IPS-18a (cell line): Measurements from ENCODE around the gene NDST3.

ENCODE experiments used
- H3K27ac ChIP-seq: one replicate; pipeline ENCODE4 v1.5.1; 2013; ENCODE audit warnings: low read length
- H3K27me3 ChIP-seq: one replicate; pipeline ENCODE4 v1.6.1; 2013; ENCODE audit warnings: mild to moderate bottlenecking, low read length; ENCODE audit not compliant: control insufficient read depth, insufficient read depth
- H3K36me3 ChIP-seq: one replicate; pipeline ENCODE4 v1.6.1; 2013; ENCODE audit warnings: low read depth, low read length; ENCODE audit not compliant: control insufficient read depth
- H3K4me1 ChIP-seq: one replicate; pipeline ENCODE4 v1.6.1; 2013; ENCODE audit warnings: low read depth, low read length; ENCODE audit not compliant: control insufficient read depth
- H3K4me3 ChIP-seq: one replicate; pipeline ENCODE4 v1.5.1; 2013; ENCODE audit warnings: low read length
- H3K9ac ChIP-seq: one replicate; pipeline ENCODE4 v1.6.1; 2013; ENCODE audit warnings: mild to moderate bottlenecking, low read length, moderate library complexity
- H3K9me3 ChIP-seq: one replicate; pipeline ENCODE4 v1.6.1; 2013; ENCODE audit warnings: low read depth, low read length; ENCODE audit not compliant: control insufficient read depth

Gene NDST3

DNA sequence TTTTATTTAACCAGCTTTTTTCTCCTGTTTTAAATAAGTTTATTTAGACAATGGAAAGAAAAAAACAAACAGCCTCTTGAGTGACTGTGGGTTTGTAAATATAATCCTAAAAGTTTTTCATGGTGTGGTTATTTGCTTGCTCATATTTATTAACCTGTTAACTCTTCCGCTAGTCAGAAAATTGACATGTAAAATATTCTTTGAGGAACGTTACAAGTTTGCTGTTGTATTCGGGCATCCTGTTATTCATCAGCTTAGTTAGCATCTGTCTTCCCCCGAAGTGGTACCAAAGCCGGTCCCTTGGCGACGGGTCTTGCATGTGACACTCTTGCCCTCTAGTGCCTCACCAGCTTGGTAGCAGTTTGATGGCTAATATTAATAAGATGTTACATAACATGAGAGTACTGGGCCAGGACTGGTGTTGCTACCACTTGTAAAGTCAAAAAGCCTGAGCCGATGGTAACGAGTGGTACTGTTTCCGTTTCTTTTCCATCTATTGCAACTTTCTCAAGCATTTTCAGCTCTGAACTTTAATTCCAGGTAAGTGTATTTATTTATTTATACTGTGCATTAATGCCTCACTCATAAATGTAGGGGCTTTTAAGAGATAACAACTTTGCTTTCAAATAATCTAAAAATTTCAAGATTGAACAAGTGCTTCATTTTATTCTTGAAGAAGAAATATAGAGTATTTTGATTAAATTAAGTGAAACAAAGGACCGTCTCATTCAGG lies at the start of gene NDST3:
Gene NDST3 (plus strand): TSS at position 434 of the 733 bp plus-strand sequence. CDS start 19,425 bp downstream, outside the sequence.
- H3K27ac ChIP-seq, result no peak within 1 kb of the TSS

GRCh38 chr4:117986321-117986720 lies 48.0 kb upstream of the NDST3 start:
- H3K27ac ChIP-seq, result no peak overlapping the region
- no peaks in the 10 kb centered on the region for H3K27me3 ChIP-seq
- no peaks in the 10 kb centered on the region for H3K4me1 ChIP-seq
- H3K4me3 ChIP-seq, result no peak overlapping the region
- H3K9me3 ChIP-seq, result no peaks in the 10 kb centered on the region
- H3K36me3 ChIP-seq, result no peaks in the 10 kb centered on the region
- no peak overlapping the region for H3K9ac ChIP-seq

More for the DNA sequence above, at the start of gene NDST3:
- H3K4me1 ChIP-seq, result no peaks in the 10 kb centered on the region
- no peaks in the 10 kb centered on the region for H3K36me3 ChIP-seq
- peaks cover 7% of the 10 kb centered on the region for H3K27me3 ChIP-seq
- peak within 1 kb of the TSS; percentile 81 for H3K4me3 ChIP-seq
- peak within 1 kb of the TSS; percentile 7 for H3K9ac ChIP-seq
- no peaks in the 10 kb centered on the region for H3K9me3 ChIP-seq

DNA sequence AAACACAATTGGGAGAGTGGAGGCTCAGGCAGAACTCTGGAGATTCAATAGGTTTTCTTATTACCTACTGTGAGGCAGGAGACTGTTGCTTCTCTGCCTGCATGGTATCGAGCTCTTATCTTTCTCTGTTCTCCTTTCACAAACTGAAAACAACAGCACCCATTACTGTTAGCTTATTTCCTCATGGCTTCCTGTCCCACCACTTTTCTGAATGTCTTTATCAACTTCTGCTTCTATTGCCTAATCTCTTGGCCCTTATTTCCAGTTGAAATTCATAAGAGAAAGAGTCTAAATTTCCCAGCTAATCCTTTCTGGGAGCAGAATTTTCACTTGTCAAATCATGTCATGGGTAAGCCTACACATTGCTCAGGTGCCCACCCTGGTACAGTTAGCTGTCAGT lies 46.8 kb upstream of the NDST3 start:
- Histone ChIP-seq H3K4me1 (no peaks in the 10 kb centered on the region), H3K27me3 (no peaks in the 10 kb centered on the region), H3K4me3 (no peak overlapping the region), H3K36me3 (no peaks in the 10 kb centered on the region), H3K9me3 (no peaks in the 10 kb centered on the region), H3K27ac (no peak overlapping the region), H3K9ac (no peak overlapping the region)

DNA sequence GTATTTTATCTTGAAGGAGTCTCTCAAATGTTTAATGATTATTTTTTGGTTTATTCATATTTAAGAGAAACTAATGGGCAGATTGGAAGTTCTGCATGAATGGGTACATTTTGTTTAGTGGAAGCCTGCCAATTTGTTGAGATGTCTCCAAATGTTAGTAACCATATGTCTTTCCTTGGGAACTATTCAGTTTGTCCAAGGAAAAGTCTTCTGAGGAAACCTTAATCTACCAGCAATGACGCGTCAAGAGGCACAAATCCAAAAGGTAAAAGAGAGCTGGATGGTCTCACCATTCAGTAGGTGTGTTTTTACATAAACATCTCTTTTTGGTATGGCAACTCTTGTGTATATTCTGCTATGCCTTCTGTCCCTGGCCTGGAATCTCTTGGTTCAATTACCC lies 37.4 kb upstream of the NDST3 start:
- H3K4me1 ChIP-seq, result no peaks in the 10 kb centered on the region
- no peak overlapping the region for H3K9ac ChIP-seq
- H3K36me3 ChIP-seq, result no peaks in the 10 kb centered on the region
- H3K27me3 ChIP-seq, result no peaks in the 10 kb centered on the region
- H3K9me3 ChIP-seq, result no peaks in the 10 kb centered on the region
- no peak overlapping the region for H3K4me3 ChIP-seq
- H3K27ac ChIP-seq, result no peak overlapping the region

- no peaks in the 10 kb centered on the region for H3K9me3 ChIP-seq
- H3K4me3 ChIP-seq, result no peak overlapping the region
- no peaks in the 10 kb centered on the region for H3K36me3 ChIP-seq
- no peaks in the 10 kb centered on the region for H3K4me1 ChIP-seq
- H3K27ac ChIP-seq, result no peak overlapping the region
- H3K9ac ChIP-seq, result no peak overlapping the region
- H3K27me3 ChIP-seq, result no peaks in the 10 kb centered on the region
Observed at GRCh38 chr4:118004088-118004487, 30.2 kb upstream of the NDST3 start.

- Histone ChIP-seq H3K9ac (no peak overlapping the region), H3K4me3 (no peak overlapping the region), H3K4me1 (no peaks in the 10 kb centered on the region), H3K27me3 (no peaks in the 10 kb centered on the region), H3K27ac (no peak overlapping the region), H3K9me3 (no peaks in the 10 kb centered on the region), H3K36me3 (no peaks in the 10 kb centered on the region)
Observed at GRCh38 chr4:118005883-118006282, 28.4 kb upstream of the NDST3 start.

- Histone ChIP-seq H3K27ac (no peak overlapping the region), H3K9me3 (no peaks in the 10 kb centered on the region), H3K4me3 (no peak overlapping the region), H3K4me1 (no peaks in the 10 kb centered on the region), H3K9ac (no peak overlapping the region), H3K27me3 (no peaks in the 10 kb centered on the region), H3K36me3 (no peaks in the 10 kb centered on the region)
Observed at GRCh38 chr4:118012142-118012541, 22.1 kb upstream of the NDST3 start.

- Histone ChIP-seq H3K36me3 (no peaks in the 10 kb centered on the region), H3K4me1 (no peaks in the 10 kb centered on the region), H3K27ac (no peak overlapping the region), H3K27me3 (no peaks in the 10 kb centered on the region), H3K9ac (no peak overlapping the region), H3K4me3 (no peak overlapping the region), H3K9me3 (no peaks in the 10 kb centered on the region)
Observed at GRCh38 chr4:118014831-118015230, 19.5 kb upstream of the NDST3 start.

DNA sequence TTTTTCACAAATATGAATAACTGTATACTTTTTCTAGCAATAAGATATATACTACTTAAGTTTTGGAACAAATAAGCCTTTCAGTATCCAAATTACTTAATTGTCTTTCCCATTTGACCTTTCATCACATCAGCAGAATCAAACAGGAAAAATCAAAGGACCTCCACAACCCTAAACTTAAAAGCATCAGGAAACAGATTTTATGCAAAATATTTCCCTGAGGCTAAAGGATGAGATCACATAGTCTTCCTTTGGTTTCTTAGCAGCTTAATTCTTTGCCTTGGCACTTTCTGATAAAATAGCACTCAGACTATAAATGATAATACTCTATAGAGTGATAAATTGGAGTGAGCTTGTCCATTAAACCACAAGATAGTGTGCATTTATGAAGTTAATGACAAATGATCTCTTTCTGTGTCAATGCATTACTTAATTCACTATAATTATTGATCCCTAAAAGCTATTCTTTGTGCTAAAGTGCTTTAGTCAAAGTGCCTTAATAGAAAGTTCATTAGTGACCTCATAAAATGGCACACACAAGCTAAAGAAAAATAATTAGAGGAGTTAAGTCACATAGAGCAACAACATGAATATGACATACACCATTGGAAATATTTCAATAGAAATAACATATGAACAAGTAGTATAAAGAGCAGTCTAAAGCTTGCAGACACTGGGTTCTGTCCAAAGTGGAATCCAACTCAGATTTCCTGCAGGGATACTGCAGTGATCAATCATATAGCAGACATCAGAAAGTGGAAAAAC lies 15.7 kb upstream of the NDST3 start:
- no peak overlapping the region for H3K9ac ChIP-seq
- H3K27me3 ChIP-seq, result no peaks in the 10 kb centered on the region
- no peak overlapping the region for H3K4me3 ChIP-seq
- no peak overlapping the region for H3K27ac ChIP-seq
- no peaks in the 10 kb centered on the region for H3K36me3 ChIP-seq
- no peaks in the 10 kb centered on the region for H3K4me1 ChIP-seq
- no peaks in the 10 kb centered on the region for H3K9me3 ChIP-seq

DNA sequence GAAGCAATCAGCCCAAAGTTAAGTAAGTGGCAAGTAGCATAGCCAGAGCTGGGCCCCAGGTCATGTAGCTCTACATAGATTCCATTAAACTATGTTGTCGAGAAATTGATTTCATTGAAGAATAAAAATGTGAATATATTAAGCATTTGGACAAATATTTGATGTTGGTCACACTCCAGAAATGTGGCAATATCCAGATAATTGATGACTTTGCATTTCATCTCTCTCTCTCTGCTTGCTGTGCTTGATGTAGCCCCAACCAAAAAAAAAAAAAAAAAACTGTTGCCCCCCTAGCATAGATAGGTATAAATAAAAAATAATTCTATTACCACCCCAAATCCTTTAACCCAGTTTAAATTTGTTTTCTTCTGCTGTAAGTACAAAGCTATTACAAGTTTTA lies 7.5 kb upstream of the NDST3 start:
- Histone ChIP-seq H3K27ac (no peak overlapping the region), H3K9me3 (no peaks in the 10 kb centered on the region), H3K27me3 (no peaks in the 10 kb centered on the region), H3K9ac (no peak overlapping the region), H3K36me3 (no peaks in the 10 kb centered on the region), H3K4me3 (no peak overlapping the region), H3K4me1 (no peaks in the 10 kb centered on the region)

GRCh38 chr4:118029224-118029623 lies 5.1 kb upstream of the NDST3 start:
- Histone ChIP-seq H3K4me1 (no peaks in the 10 kb centered on the region), H3K4me3 (no peak overlapping the region), H3K36me3 (no peaks in the 10 kb centered on the region), H3K27ac (no peak overlapping the region), H3K9ac (no peak overlapping the region), H3K9me3 (no peaks in the 10 kb centered on the region), H3K27me3 (peaks cover 7% of the 10 kb centered on the region)

DNA sequence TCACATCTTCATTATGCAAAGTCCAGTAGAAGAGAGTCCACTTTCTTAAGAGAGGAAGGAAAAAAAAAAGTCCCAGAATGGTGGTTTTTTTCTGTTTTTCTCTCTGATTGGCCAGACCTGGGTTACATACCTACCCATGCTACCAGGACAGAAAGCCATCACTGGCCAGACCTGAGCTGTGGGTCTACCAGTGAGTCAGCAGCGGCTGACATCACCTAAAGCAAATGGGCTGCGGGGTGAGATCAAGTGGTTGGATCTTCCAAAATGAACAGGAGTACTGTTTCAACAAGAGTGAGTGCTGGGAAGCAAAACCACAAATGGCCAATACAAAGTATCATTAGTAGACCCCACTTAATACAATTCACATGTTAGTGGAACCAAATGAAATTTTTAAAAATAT lies 1.6 kb upstream of the NDST3 start:
- peak overlapping the region; percentile 7 for H3K9ac ChIP-seq
- H3K9me3 ChIP-seq, result no peaks in the 10 kb centered on the region
- H3K36me3 ChIP-seq, result no peaks in the 10 kb centered on the region
- no peaks in the 10 kb centered on the region for H3K4me1 ChIP-seq
- H3K27ac ChIP-seq, result no peak overlapping the region
- peaks cover 7% of the 10 kb centered on the region for H3K27me3 ChIP-seq
- H3K4me3 ChIP-seq, result peak overlapping the region; percentile 81
